HepG2 (cell line): ENCODE data around the gene RAD17. TPM values are rescaled to one million over a fixed set of nuclear protein-coding genes. Genes with fewer than 3 reads are reported as not detected.

Experiments
- DDIT3 ChIP-seq: sonication (generic); formaldehyde crosslinking; IDR thresholded peaks from 2 replicates; pipeline ENCODE4 v1.4.0; 2020; ENCODE audit warnings: mild to moderate bottlenecking, missing genetic modification reagents
- DMAP1 ChIP-seq: IDR thresholded peaks from 2 replicates; pipeline ENCODE4 v1.6.1; 2016
- JDP2 ChIP-seq: sonication (generic); formaldehyde crosslinking; IDR thresholded peaks from 2 replicates; pipeline ENCODE4 v1.8.1; 2022; ENCODE audit warnings: missing genetic modification reagents, borderline replicate concordance
- KAT7 ChIP-seq: IDR thresholded peaks from 2 replicates; pipeline ENCODE4 v1.6.1; 2018; ENCODE audit warnings: borderline replicate concordance, missing compliant biosample characterization
- MTA3 ChIP-seq: sonication (generic); formaldehyde crosslinking; IDR thresholded peaks from 2 replicates; pipeline ENCODE4 v1.4.0; 2020; ENCODE audit warnings: missing genetic modification reagents
- MTF2 ChIP-seq: sonication (generic); formaldehyde crosslinking; IDR thresholded peaks from 2 replicates; pipeline ENCODE4 v1.5.0; 2020; ENCODE audit warnings: missing genetic modification reagents, borderline replicate concordance
- PHF21A ChIP-seq: sonication (generic); formaldehyde crosslinking; IDR thresholded peaks from 2 replicates; pipeline ENCODE4 v1.5.0; 2020; ENCODE audit warnings: mild to moderate bottlenecking, missing genetic modification reagents
- PRDM4 ChIP-seq: sonication (generic); formaldehyde crosslinking; IDR thresholded peaks from 2 replicates; pipeline ENCODE4 v1.9.0; 2021; ENCODE audit warnings: missing genetic modification reagents, borderline replicate concordance
- RFXANK ChIP-seq: IDR thresholded peaks from 2 replicates; pipeline ENCODE4 v1.6.1; 2016
- RXRA ChIP-seq: sonication (generic); formaldehyde crosslinking; IDR thresholded peaks from 2 replicates; pipeline ENCODE4 v1.5.1; 2020; ENCODE audit warnings: missing genetic modification reagents
- SCMH1 ChIP-seq: sonication (generic); formaldehyde crosslinking; IDR thresholded peaks from 2 replicates; pipeline ENCODE4 v1.9.0; 2021; ENCODE audit warnings: missing genetic modification reagents, mild to moderate bottlenecking, borderline replicate concordance
- SRF ChIP-seq: IDR thresholded peaks from 2 replicates; pipeline ENCODE4 v1.6.1; 2011; ENCODE audit warnings: mild to moderate bottlenecking, low read depth, low read length, moderate library complexity
- THAP11 ChIP-seq: IDR thresholded peaks from 2 replicates; pipeline ENCODE4 v1.6.1; 2016; ENCODE audit warnings: missing biosample characterization, missing genetic modification reagents
- TSC22D2 ChIP-seq: sonication (generic); formaldehyde crosslinking; IDR thresholded peaks from 2 replicates; pipeline ENCODE4 v1.5.1; 2020; ENCODE audit warnings: missing genetic modification reagents, mild to moderate bottlenecking, borderline replicate concordance
- U2AF1 ChIP-seq: fragments of 200-400 bp; formaldehyde crosslinking; optimal IDR thresholded peaks from 2 replicates; pipeline ENCODE3; 2017; ENCODE audit warnings: mild to moderate bottlenecking, low read depth, low read length
- ZEB1 ChIP-seq: IDR thresholded peaks from 2 replicates; pipeline ENCODE4 v1.6.1; 2012; ENCODE audit warnings: mild to moderate bottlenecking, low read depth, inconsistent platforms; ENCODE audit not compliant: insufficient replicate concordance
- ZKSCAN8 ChIP-seq: IDR thresholded peaks from 2 replicates; pipeline ENCODE4 v1.6.1; 2016; ENCODE audit warnings: borderline replicate concordance, missing genetic modification reagents, missing compliant biosample characterization
- ZNF124 ChIP-seq: sonication (generic); formaldehyde crosslinking; IDR thresholded peaks from 2 replicates; pipeline ENCODE4 v1.4.0; 2020; ENCODE audit warnings: missing genetic modification reagents
- ZNF251 ChIP-seq: sonication (generic); formaldehyde crosslinking; IDR thresholded peaks from 2 replicates; pipeline ENCODE4 v1.9.0; 2021; ENCODE audit warnings: mild to moderate bottlenecking, missing genetic modification reagents
- ZNF329 ChIP-seq: sonication (generic); formaldehyde crosslinking; IDR thresholded peaks from 2 replicates; pipeline ENCODE4 v1.9.0; 2021; ENCODE audit warnings: low read depth, mild to moderate bottlenecking, missing genetic modification reagents
- ZNF543 ChIP-seq: sonication (generic); formaldehyde crosslinking; IDR thresholded peaks from 2 replicates; pipeline ENCODE4 v1.4.0; 2020; ENCODE audit warnings: mild to moderate bottlenecking, missing genetic modification reagents
- ZNF576 ChIP-seq: sonication (generic); formaldehyde crosslinking; IDR thresholded peaks from 2 replicates; pipeline ENCODE4 v1.4.0; 2020; ENCODE audit warnings: mild to moderate bottlenecking, missing genetic modification reagents
- ZNF619 ChIP-seq: sonication (generic); formaldehyde crosslinking; IDR thresholded peaks from 2 replicates; pipeline ENCODE4 v1.4.0; 2020; ENCODE audit warnings: mild to moderate bottlenecking, missing genetic modification reagents
- ZNF75D ChIP-seq: sonication (generic); formaldehyde crosslinking; IDR thresholded peaks from 2 replicates; pipeline ENCODE4 v1.8.1; 2023; ENCODE audit warnings: missing genetic modification reagents, mild to moderate bottlenecking, borderline replicate concordance
- ZSCAN30 ChIP-seq: sonication (generic); formaldehyde crosslinking; IDR thresholded peaks from 2 replicates; pipeline ENCODE4 v1.5.0; 2020; ENCODE audit warnings: mild to moderate bottlenecking, missing genetic modification reagents
- polyA plus RNA-seq, 8 experiments: library from polyadenylated mRNA; depleted of rRNA in 3 of 8; stranded (reverse) in 7 of 8; unstranded in 1 of 8; fragments of >200 nt; fragmentation: Illumina TruSeq in 4 of 8; extraction: Trizol in 4 of 8; gene quantifications; 2 replicates each; pipeline versions ENCODE4 v1.2.1 to v1.2.3, GENCODE V29; 2011 to 2016; ENCODE audit warnings: low read depth in 4 of 8, missing spikeins in 1 of 8, mixed read lengths in 1 of 8; ENCODE audit not compliant: insufficient read depth in 1 of 8
- total RNA-seq, 5 experiments: library from RNA; depleted of rRNA; stranded (reverse); fragments of >200 nt; fragmentation: Illumina TruSeq; extraction: Trizol; gene quantifications; 2 replicates each; pipeline ENCODE4 v1.2.3, GENCODE V29; 2016; ENCODE audit warnings: low read depth in 1 of 5
- TF ChIP-seq, protein P1 (sequence below): sonication (generic); formaldehyde crosslinking; IDR thresholded peaks from 2 replicates; pipeline ENCODE4 v1.8.1; 2023; ENCODE audit warnings: mild to moderate bottlenecking, missing genetic modification reagents, borderline replicate concordance
- TF ChIP-seq, protein P2 (sequence below): sonication (generic); formaldehyde crosslinking; IDR thresholded peaks from 2 replicates; pipeline ENCODE4 v1.8.0; 2022; ENCODE audit warnings: mild to moderate bottlenecking, missing genetic modification reagents, borderline replicate concordance

The RAD17 gene
- total and polyA plus RNA-seq, 2 of the 13 experiments (the other 11 are each of a cell fraction or from before 2014, with no cell fraction given), result 24.0 to 25.9 TPM

DNA sequence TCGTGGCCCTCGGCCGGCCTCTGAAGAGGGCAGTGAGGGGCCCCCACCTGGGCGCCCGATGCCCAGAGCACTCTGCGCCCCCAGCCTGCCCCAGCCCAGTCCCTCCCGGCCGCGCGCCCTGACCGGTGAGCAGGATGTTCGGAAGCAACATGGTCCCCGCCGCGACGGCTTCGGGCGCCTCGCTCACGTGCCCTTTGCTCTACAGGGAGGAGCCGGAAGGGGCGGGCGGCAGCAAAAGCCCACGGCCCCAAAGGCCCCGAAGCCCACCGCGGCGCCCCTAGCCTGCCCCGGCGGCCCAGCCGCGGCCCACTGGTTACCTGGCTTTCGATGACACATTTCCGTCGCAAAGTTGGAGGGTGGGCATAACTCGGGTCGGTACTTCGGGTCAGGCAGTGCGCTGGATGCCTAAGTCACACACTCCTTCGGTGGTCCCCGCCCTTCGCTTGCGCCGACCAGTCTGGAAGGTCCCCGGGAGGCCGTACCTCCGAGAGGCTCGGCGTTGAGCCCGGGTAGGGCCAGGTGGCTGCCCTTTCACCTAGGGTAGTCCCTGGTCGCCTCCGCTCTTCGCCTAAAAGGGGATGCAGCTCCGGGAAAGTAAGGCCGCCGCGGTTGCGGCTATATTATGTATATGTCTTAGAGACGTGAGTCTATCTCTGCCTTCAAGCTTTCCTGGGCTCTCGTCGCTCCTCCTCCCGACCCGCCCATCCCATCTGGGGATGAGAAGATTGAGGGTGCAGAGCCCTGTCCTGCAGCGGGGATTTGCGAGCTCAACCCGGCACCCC, at the start of gene RAD17, which contains the start of the genes AK6 and TAF9 (continued):
- TF ChIP-seq, protein P1, sequence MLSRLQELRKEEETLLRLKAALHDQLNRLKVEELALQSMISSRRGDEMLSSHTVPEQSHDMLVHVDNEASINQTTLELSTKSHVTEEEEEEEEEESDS (CRISPR knock-in tag), result peak; percentile 84
- TF ChIP-seq ZNF576 (CRISPR knock-in tag) (no peak; the same call in 1 of the 2 replicates), TSC22D2 (CRISPR knock-in tag) (no peak), SCMH1 (CRISPR knock-in tag) (no peak), SRF (peak; percentile 37; the same call in 1 of the 2 replicates), MTF2 (CRISPR knock-in tag) (no peak), DDIT3 (no peak), ZNF75D (CRISPR knock-in tag) (no peak), ZNF124 (no peak), PRDM4 (CRISPR knock-in tag) (no peak), U2AF1 (no peak), RXRA (CRISPR knock-in tag) (peak; percentile 92), ZEB1 (no peak), PHF21A (CRISPR knock-in tag) (peak; percentile 45; the same call in 1 of the 2 replicates), ZNF329 (CRISPR knock-in tag) (no peak; the same call in 1 of the 2 replicates), ZNF619 (CRISPR knock-in tag) (no peak; the same call in 1 of the 2 replicates), RFXANK (CRISPR knock-in tag) (peak; percentile 79; the same call in 1 of the 2 replicates), JDP2 (CRISPR knock-in tag) (no peak; the same call in 1 of the 2 replicates), MTA3 (CRISPR knock-in tag) (no peak), THAP11 (CRISPR knock-in tag) (peak; percentile 91), DMAP1 (CRISPR knock-in tag) (peak; percentile 98), ZNF543 (peak; percentile 72; the same call in 1 of the 2 replicates), KAT7 (CRISPR knock-in tag) (peak; percentile 33; the same call in 1 of the 2 replicates), ZNF251 (CRISPR knock-in tag) (no peak; the same call in 1 of the 2 replicates), ZSCAN30 (CRISPR knock-in tag) (no peak), ZKSCAN8 (no peak; the same call in 1 of the 2 replicates)
- TF ChIP-seq, protein P2, sequence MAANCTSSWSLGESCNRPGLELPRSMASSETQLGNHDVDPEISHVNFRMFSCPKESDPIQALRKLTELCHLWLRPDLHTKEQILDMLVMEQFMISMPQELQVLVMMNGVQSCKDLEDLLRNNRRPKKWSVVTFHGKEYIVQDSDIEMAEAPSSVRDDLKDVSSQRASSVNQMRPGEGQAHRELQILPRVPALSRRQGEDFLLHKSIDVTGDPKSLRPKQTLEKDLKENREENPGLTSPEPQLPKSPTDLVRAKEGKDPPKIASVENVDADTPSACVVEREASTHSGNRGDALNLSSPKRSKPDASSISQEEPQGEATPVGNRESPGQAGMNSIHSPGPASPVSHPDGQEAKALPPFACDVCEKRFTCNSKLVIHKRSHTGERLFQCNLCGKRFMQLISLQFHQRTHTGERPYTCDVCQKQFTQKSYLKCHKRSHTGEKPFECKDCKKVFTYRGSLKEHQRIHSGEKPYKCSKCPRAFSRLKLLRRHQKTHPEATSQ (CRISPR knock-in tag), result no peak
